Measurements from ENCODE around the gene PCBP4.

GRCh38 chr3:52005571-52005986 lies 38.3 kb upstream of the PCBP4 start:
- TF ChIP-seq CTCF (IDR thresholded peaks at IDR 0.05): no peak
- no peak for TF ChIP-seq POLR2A (IDR thresholded peaks at IDR 0.05)
